WTC11 (cell line): ENCODE measurements around the gene MAP4K1.
"Not testable (repeated sequence)": the region's sequence is repeated elsewhere in the genome, so short reads cannot be mapped to it uniquely, and the experiment has no call there.

Experiments
- CREB1 ChIP-seq: sonication (generic); formaldehyde crosslinking; IDR thresholded peaks from 2 replicates; pipeline ENCODE4 v1.8.0; 2023; ENCODE audit warnings: mild to moderate bottlenecking, missing genetic modification reagents
- E2F1 ChIP-seq: sonication (generic); formaldehyde crosslinking; IDR thresholded peaks from 2 replicates; pipeline ENCODE4 v1.8.0; 2022; ENCODE audit warnings: mild to moderate bottlenecking, missing genetic modification reagents
- ETV6 ChIP-seq: sonication (generic); formaldehyde crosslinking; IDR thresholded peaks from 2 replicates; pipeline ENCODE4 v1.8.1; 2022; ENCODE audit warnings: mild to moderate bottlenecking, missing genetic modification reagents
- GABPB1 ChIP-seq: sonication (generic); formaldehyde crosslinking; IDR thresholded peaks from 2 replicates; pipeline ENCODE4 v1.8.1; 2023; ENCODE audit warnings: mild to moderate bottlenecking, missing genetic modification reagents
- MLX ChIP-seq: sonication (generic); formaldehyde crosslinking; IDR thresholded peaks from 2 replicates; pipeline ENCODE4 v1.8.1; 2023; ENCODE audit warnings: mild to moderate bottlenecking, missing genetic modification reagents, moderate library complexity
- SMAD3 ChIP-seq: sonication (generic); formaldehyde crosslinking; IDR thresholded peaks from 2 replicates; pipeline ENCODE4 v1.8.0; 2022; ENCODE audit warnings: missing genetic modification reagents, mild to moderate bottlenecking, borderline replicate concordance
- TEAD4 ChIP-seq: sonication (generic); formaldehyde crosslinking; IDR thresholded peaks from 2 replicates; pipeline ENCODE4 v1.8.0; 2022; ENCODE audit warnings: mild to moderate bottlenecking, missing genetic modification reagents
- ZNF138 ChIP-seq: sonication (generic); formaldehyde crosslinking; conservative IDR thresholded peaks from 2 replicates; pipeline ENCODE4 v1.8.1; 2022; ENCODE audit warnings: mild to moderate bottlenecking, moderate library complexity, missing genetic modification reagents
- ZNF423 ChIP-seq: fragments of 250-450 bp; sonication (Bioruptor Pico); IDR thresholded peaks from 2 replicates; pipeline ENCODE4 v2.1.2; 2022; ENCODE audit warnings: mild to moderate bottlenecking, moderate library complexity
- TF ChIP-seq, protein P1 (sequence below): fragments of 200-600 bp; IDR thresholded peaks from 2 replicates; pipeline ENCODE4 v1.8.0; 2022; ENCODE audit warnings: antibody characterized with exemption
- TF ChIP-seq, protein P2 (sequence below): sonication (generic); formaldehyde crosslinking; IDR thresholded peaks from 2 replicates; pipeline ENCODE4 v1.8.1; 2023; ENCODE audit warnings: mild to moderate bottlenecking, missing genetic modification reagents

DNA sequence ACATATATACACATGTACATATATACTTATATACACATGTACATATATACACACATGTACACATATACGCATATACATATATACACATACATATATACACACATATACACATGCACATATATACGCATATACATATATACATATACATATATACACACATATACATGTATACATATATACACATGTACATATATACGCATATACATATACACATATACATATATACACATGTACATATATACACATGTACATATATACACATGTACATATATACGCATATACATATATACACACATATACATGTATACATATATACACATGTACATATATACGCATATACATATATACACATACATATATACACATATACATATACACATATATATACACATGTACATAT, 14.9 kb downstream of the MAP4K1 start:
- TF ChIP-seq CREB1 (CRISPR knock-in tag); ETV6; ZNF423; GABPB1; MLX (CRISPR knock-in tag); ZNF138 (CRISPR knock-in tag); SMAD3 (CRISPR knock-in tag); E2F1 (CRISPR knock-in tag); TEAD4 (CRISPR knock-in tag): not testable (repeated sequence)
- TF ChIP-seq, protein P1, sequence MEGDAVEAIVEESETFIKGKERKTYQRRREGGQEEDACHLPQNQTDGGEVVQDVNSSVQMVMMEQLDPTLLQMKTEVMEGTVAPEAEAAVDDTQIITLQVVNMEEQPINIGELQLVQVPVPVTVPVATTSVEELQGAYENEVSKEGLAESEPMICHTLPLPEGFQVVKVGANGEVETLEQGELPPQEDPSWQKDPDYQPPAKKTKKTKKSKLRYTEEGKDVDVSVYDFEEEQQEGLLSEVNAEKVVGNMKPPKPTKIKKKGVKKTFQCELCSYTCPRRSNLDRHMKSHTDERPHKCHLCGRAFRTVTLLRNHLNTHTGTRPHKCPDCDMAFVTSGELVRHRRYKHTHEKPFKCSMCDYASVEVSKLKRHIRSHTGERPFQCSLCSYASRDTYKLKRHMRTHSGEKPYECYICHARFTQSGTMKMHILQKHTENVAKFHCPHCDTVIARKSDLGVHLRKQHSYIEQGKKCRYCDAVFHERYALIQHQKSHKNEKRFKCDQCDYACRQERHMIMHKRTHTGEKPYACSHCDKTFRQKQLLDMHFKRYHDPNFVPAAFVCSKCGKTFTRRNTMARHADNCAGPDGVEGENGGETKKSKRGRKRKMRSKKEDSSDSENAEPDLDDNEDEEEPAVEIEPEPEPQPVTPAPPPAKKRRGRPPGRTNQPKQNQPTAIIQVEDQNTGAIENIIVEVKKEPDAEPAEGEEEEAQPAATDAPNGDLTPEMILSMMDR: not testable (repeated sequence)
- TF ChIP-seq, protein P2, sequence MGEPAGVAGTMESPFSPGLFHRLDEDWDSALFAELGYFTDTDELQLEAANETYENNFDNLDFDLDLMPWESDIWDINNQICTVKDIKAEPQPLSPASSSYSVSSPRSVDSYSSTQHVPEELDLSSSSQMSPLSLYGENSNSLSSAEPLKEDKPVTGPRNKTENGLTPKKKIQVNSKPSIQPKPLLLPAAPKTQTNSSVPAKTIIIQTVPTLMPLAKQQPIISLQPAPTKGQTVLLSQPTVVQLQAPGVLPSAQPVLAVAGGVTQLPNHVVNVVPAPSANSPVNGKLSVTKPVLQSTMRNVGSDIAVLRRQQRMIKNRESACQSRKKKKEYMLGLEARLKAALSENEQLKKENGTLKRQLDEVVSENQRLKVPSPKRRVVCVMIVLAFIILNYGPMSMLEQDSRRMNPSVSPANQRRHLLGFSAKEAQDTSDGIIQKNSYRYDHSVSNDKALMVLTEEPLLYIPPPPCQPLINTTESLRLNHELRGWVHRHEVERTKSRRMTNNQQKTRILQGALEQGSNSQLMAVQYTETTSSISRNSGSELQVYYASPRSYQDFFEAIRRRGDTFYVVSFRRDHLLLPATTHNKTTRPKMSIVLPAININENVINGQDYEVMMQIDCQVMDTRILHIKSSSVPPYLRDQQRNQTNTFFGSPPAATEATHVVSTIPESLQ (CRISPR knock-in tag): not testable (repeated sequence)
